VCaP (cell line): Measurements from ENCODE around the gene TIPRL.

Experiments
- H3K27ac ChIP-seq: fragments of 450-650 bp; 2 replicates; pipeline ENCODE4 v1.5.1; 2017
- CTCF ChIP-seq: fragments of 450-650 bp; conservative IDR thresholded peaks from 2 replicates; pipeline ENCODE4 v1.5.1; 2017; ENCODE audit warnings: mild to moderate bottlenecking, moderate library complexity

The TIPRL gene

GRCh38 chr1:168243198-168243597 is 64.4 kb downstream of the TIPRL start:
- no peak for TF ChIP-seq CTCF
- peak overlapping the region; percentile 58 for H3K27ac ChIP-seq

GRCh38 chr1:168243636-168244212 is 65.0 kb downstream of the TIPRL start:
- H3K27ac ChIP-seq, result peak overlapping the region; percentile 58
- no peak for TF ChIP-seq CTCF

GRCh38 chr1:168245042-168245441 is 66.3 kb downstream of the TIPRL start:
- TF ChIP-seq CTCF, result no peak
- H3K27ac ChIP-seq, result no peak overlapping the region

GRCh38 chr1:168246506-168246905 is 67.7 kb downstream of the TIPRL start:
- no peak overlapping the region for H3K27ac ChIP-seq
- no peak for TF ChIP-seq CTCF
